Measurements from ENCODE around the gene TSPAN18. TPM values are rescaled to one million over a fixed set of nuclear protein-coding genes. Genes with fewer than 3 reads are reported as not detected.
A peak's percentile ranks its signal among the peaks of the same experiment; 100 is the strongest.

TSPAN18 gene
- total and polyA plus RNA-seq, 8 donors, result 0.69 to 2.7 (median 1.5) TPM

- peaks cover 0 to 11% (median 0%) of the 10 kb centered on the region in 3 donors for H3K4me1 ChIP-seq
- WGBS, 2 donors, result 63 to 65% methylated on average over 7 of the region's 7 CpGs
These were observed 213.6 kb downstream of the TSPAN18 start for GRCh38 chr11:44940404-44940803.

DNA sequence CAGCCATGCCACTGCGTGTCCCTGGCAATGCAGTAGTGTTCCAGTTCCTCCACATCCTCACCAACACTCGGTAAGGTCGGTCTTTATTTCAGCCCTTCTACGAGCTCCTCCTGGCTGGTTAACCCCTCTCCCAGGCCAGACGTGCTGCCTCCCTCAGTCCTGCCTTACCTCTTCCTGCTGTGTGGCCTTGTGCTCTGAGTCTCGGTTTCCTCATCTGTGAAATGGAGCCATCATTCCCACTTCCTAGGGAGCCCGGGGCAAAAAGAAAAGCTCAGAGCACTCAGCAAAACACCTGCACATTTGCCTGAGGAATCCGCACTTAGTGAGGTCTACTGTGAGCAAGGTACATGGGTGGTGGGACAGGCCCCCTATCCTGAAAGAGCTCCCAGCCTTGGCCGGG, 214.1 kb downstream of the TSPAN18 start:
- Histone ChIP-seq H3K27me3 (no peaks in the 10 kb centered on the region), H3K36me3 (no peaks in the 10 kb centered on the region), H3K4me1 (peaks cover 0 to 11% (median 0%) of the 10 kb centered on the region in 3 donors), H3K27ac (no peak overlapping the region), H3K9me3 (no peaks in the 10 kb centered on the region), H3K4me3 (no peak overlapping the region)
- 87 to 93% methylated on average over 9 of the region's 9 CpGs for WGBS, 2 donors
- no peak for DNase-seq
- TF ChIP-seq CTCF (IDR thresholded peaks at IDR 0.05), result no peak
- intact Hi-C loops (cut with DNase I), result no loop called here
- FAIRE-seq, result no peak
- ATAC-seq, result no peak

More at GRCh38 chr11:44940404-44940803, 213.6 kb downstream of the TSPAN18 start:
- intact Hi-C loops (cut with DNase I), result no loop called here
- no peak overlapping the region for H3K27ac ChIP-seq
- H3K9me3 ChIP-seq, result no peaks in the 10 kb centered on the region
- H3K27me3 ChIP-seq, result no peaks in the 10 kb centered on the region
- H3K4me3 ChIP-seq, result no peak overlapping the region
- FAIRE-seq (no peak), ATAC-seq (no peak), DNase-seq (no peak)
- no peaks in the 10 kb centered on the region for H3K36me3 ChIP-seq
- no peak for TF ChIP-seq CTCF (IDR thresholded peaks at IDR 0.05)

DNA sequence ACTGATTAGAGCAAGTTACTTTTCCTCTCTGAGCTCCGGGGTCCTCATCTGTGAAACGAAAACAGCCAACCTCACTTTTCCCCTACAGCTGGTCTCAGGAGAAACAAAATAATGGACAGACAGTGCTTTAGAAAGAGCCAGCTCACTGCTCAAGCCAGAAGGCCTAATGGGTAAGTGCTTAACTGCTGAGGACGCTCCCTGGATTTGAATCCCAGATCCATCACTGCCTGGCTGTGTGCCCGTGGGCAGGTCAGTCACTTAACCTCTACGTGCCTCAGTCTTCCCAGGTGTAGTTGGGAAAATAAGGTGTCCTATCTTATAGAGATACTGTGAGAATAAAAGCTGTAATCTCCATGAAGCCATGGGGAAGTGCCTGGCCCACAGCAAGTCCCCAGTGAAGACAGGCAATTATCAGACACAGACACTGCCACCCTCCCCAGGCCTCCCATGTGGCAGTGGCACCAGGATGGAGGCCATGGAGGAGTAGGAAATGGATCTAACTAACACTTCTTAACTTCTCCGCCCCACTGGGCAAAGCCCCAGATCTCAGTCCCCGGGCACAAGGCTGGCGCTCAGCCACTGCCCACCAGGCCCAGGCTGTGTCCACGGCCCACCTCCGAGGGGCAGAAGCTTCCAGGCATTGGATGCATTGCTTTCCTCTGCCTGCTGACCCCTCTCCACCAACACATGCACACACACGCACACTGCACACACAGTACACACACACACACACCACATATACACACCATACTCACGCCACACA, 214.7 kb downstream of the TSPAN18 start:
- 72 to 79% methylated on average over 12 of the region's 12 CpGs for WGBS, 2 donors
- Histone ChIP-seq H3K27ac (no peak overlapping the region), H3K27me3 (no peaks in the 10 kb centered on the region), H3K9me3 (no peaks in the 10 kb centered on the region), H3K4me3 (no peak overlapping the region), H3K4me1 (peaks cover 0 to 11% (median 0%) of the 10 kb centered on the region in 3 donors), H3K36me3 (no peaks in the 10 kb centered on the region)
- DNase-seq, result peak in 1 of 6 donors; percentile 44
- intact Hi-C loops (cut with DNase I), result no loop called here
- FAIRE-seq, result no peak
- no peak for ATAC-seq
- TF ChIP-seq CTCF (IDR thresholded peaks at IDR 0.05), result no peak

- intact Hi-C loops (cut with DNase I), result no loop called here
- H3K27ac ChIP-seq, result no peak overlapping the region
- FAIRE-seq, result no peak
- H3K4me1 ChIP-seq, result peaks cover 0 to 11% (median 0%) of the 10 kb centered on the region in 3 donors
- no peaks in the 10 kb centered on the region for H3K27me3 ChIP-seq
- H3K9me3 ChIP-seq, result no peaks in the 10 kb centered on the region
- WGBS, 2 donors, result 91 to 95% methylated on average over 10 of the region's 10 CpGs
- no peak for TF ChIP-seq CTCF (IDR thresholded peaks at IDR 0.05)
- ATAC-seq, result no peak
- H3K36me3 ChIP-seq, result no peaks in the 10 kb centered on the region
- no peak overlapping the region for H3K4me3 ChIP-seq
- DNase-seq, result peak in 1 of 6 donors; percentile 34
These were observed 215.5 kb downstream of the TSPAN18 start for GRCh38 chr11:44942029-44942955.

Measured in pancreas (tissue), 10 donors.